ENCODE results near the gene SLC4A4. TPM values are rescaled to one million over a fixed set of nuclear protein-coding genes. Genes with fewer than 3 reads are reported as not detected.

SLC4A4 gene
- total RNA-seq, 2 donors from 2014 or later: 21.7 to 27.3 TPM

- H3K27me3 ChIP-seq: no peaks in the 10 kb centered on the region
- H3K9me3 ChIP-seq: no peaks in the 10 kb centered on the region
- H3K27ac ChIP-seq: no peak overlapping the region
- DNase-seq (ENCODE audit: low spot score): no peak
- no peaks in the 10 kb centered on the region for H3K4me1 ChIP-seq
- TF ChIP-seq, protein P1, sequence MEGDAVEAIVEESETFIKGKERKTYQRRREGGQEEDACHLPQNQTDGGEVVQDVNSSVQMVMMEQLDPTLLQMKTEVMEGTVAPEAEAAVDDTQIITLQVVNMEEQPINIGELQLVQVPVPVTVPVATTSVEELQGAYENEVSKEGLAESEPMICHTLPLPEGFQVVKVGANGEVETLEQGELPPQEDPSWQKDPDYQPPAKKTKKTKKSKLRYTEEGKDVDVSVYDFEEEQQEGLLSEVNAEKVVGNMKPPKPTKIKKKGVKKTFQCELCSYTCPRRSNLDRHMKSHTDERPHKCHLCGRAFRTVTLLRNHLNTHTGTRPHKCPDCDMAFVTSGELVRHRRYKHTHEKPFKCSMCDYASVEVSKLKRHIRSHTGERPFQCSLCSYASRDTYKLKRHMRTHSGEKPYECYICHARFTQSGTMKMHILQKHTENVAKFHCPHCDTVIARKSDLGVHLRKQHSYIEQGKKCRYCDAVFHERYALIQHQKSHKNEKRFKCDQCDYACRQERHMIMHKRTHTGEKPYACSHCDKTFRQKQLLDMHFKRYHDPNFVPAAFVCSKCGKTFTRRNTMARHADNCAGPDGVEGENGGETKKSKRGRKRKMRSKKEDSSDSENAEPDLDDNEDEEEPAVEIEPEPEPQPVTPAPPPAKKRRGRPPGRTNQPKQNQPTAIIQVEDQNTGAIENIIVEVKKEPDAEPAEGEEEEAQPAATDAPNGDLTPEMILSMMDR (IDR thresholded peaks at IDR 0.05): no peak
- H3K36me3 ChIP-seq: peaks cover 6% of the 10 kb centered on the region
- H3K4me3 ChIP-seq: no peak overlapping the region
These were observed 134.1 kb downstream of the SLC4A4 start for GRCh38 chr4:71472946-71473345.

DNA sequence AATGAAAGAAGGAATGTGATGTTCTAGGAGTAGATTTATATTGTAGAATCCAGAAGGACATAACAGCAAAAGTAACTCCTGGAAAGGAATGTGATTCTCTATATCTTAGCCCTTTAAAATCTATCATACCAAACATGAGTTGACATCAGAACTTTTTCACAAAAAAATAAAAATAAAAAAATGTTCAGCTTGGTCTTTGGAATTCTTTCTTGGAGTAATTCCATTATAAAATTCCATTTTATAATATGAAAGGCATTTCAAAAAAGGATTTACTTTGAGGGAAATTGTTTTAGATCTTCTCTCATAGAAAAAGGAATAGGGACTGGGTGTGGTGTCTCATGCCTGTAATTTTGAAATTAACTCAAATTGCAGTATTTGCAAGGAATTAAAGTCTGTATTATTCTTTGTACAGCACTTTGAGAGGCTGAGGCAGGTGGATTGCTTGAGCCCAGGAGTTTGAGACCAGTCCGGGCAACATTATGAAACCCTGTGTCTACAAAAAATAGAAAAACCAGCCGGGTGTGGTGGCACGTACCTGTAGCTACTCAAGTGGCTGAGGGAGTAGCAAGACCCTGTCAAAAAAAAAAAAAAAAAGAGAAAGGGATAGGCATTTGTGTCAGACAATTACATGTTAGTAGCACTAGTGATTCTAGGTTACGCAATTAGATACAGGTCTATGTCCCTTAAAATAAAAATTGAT is 134.9 kb downstream of the SLC4A4 start:
- Histone ChIP-seq H3K4me1 (no peaks in the 10 kb centered on the region), H3K27ac (no peak overlapping the region), H3K36me3 (peaks cover 6% of the 10 kb centered on the region), H3K4me3 (no peak overlapping the region), H3K9me3 (no peaks in the 10 kb centered on the region), H3K27me3 (no peaks in the 10 kb centered on the region)
- no peak for DNase-seq (ENCODE audit: low spot score)
- TF ChIP-seq, protein P1 (IDR thresholded peaks at IDR 0.05): no peak

DNA sequence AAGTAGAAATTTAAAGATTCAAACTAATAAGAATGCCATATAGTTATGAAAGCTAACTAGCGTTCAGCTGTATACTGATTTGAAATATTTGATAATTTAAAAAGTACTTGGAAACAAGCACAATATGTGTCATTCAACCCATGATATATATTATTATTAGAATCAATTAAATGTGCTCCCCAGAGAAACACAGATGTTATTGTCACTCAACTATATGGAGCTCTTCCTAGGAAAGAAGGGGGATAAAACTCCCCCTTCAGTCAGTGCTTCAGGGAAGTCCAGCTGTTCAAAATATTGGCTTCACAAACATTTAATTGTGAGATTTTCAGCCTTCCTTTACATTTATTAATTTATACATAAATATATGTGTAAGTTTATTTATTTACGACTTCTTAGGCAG is 135.9 kb downstream of the SLC4A4 start:
- TF ChIP-seq, protein P1 (IDR thresholded peaks at IDR 0.05): no peak
- Histone ChIP-seq H3K27ac (no peak overlapping the region), H3K9me3 (no peaks in the 10 kb centered on the region), H3K27me3 (no peaks in the 10 kb centered on the region), H3K36me3 (peaks cover 6% of the 10 kb centered on the region), H3K4me3 (no peak overlapping the region), H3K4me1 (no peaks in the 10 kb centered on the region)
- DNase-seq (ENCODE audit: low spot score): no peak

DNA sequence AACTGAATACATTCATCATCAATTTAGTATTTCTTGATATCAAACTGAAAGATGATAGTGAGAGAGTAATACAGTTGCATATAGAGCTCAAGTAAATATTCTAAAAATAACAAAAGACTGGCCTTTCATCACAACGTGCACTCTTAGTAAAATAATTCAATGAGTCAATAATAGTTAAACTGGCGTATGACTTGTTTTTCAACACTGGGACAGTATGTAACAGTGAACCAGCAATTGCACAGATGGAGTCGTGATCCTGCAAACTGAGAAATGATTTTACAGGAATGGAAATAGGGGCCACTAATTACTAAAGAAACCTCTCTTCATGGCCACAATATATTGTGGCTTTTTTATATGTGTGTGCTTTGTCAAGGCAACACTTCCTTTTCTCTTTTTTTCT is 137.4 kb downstream of the SLC4A4 start:
- H3K4me3 ChIP-seq: no peak overlapping the region
- no peaks in the 10 kb centered on the region for H3K9me3 ChIP-seq
- peaks cover 6% of the 10 kb centered on the region for H3K36me3 ChIP-seq
- TF ChIP-seq, protein P1 (IDR thresholded peaks at IDR 0.05): no peak
- H3K4me1 ChIP-seq: no peaks in the 10 kb centered on the region
- H3K27ac ChIP-seq: no peak overlapping the region
- no peaks in the 10 kb centered on the region for H3K27me3 ChIP-seq
- no peak for DNase-seq (ENCODE audit: low spot score)

- DNase-seq (ENCODE audit: low spot score): no peak
- TF ChIP-seq, protein P1 (IDR thresholded peaks at IDR 0.05): no peak
- Histone ChIP-seq H3K27me3 (no peaks in the 10 kb centered on the region), H3K36me3 (no peaks in the 10 kb centered on the region), H3K4me3 (peak overlapping the region in 1 of 2 donors; percentile 5), H3K27ac (peak overlapping the region in 1 of 2 donors; percentile 43), H3K9me3 (no peaks in the 10 kb centered on the region), H3K4me1 (peaks cover 0 to 5% of the 10 kb centered on the region in 2 donors)
These were observed 147.9 kb downstream of the SLC4A4 start for GRCh38 chr4:71486550-71487343.
